ENCODE measurements around the gene SMC4.

DNA sequence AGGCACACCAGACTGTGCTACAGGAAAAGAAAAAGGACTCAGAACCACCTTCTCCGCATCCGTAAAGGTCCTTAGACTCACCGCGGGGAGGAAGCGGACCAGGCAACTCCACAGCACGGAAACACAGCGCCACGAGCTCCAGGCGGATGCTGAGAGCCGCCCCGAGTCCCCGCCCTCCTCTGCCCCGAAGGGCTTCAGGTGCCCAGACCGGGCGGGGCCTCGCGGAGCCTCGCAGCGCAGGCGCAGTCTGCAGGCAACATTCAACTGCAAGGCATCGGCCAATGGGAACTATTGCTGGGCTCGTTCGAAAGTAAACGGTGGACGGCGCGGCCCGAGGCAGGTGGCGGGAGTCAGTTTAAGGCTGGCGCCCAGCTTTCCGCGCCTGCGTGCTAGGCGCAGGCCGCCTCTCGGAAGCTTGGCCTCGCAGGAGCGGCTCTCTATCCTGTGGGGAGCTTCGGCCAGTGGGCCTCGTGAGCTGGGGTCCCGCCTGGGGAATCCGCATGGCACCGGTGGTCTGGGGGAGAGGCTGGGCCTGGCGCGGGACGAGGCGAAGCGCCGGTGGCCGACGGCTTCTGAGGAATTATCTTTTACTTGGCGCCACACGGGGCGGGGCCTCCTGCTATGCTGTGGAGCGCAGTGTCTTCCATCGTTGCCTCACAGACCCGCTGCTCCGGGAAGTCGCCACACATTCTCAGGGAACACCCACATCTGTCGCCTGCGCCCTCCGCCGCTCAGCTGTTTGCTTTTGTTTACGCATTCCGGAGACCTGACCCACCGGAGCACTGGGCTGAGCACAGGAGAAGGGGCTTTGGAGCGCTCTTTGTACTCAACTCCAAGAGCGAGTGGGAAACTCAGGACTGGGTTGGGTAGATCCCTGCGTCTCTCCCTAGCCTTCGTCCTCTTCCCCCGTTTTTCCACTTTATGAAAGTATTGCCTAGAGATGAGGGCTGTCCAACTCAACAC is 50.5 kb downstream of the SMC4 start, which contains the start of gene TRIM59:
- TF ChIP-seq, protein P1, sequence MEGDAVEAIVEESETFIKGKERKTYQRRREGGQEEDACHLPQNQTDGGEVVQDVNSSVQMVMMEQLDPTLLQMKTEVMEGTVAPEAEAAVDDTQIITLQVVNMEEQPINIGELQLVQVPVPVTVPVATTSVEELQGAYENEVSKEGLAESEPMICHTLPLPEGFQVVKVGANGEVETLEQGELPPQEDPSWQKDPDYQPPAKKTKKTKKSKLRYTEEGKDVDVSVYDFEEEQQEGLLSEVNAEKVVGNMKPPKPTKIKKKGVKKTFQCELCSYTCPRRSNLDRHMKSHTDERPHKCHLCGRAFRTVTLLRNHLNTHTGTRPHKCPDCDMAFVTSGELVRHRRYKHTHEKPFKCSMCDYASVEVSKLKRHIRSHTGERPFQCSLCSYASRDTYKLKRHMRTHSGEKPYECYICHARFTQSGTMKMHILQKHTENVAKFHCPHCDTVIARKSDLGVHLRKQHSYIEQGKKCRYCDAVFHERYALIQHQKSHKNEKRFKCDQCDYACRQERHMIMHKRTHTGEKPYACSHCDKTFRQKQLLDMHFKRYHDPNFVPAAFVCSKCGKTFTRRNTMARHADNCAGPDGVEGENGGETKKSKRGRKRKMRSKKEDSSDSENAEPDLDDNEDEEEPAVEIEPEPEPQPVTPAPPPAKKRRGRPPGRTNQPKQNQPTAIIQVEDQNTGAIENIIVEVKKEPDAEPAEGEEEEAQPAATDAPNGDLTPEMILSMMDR (IDR thresholded peaks at IDR 0.05): no peak
- no peak for TF ChIP-seq POLR2A (IDR thresholded peaks at IDR 0.05)
- TF ChIP-seq EP300 (IDR thresholded peaks at IDR 0.05): no peak

Measured in ovary (tissue), 3 donors.